PC-9 (cell line): Measurements from ENCODE around the gene GPC1. TPM values are rescaled to one million over a fixed set of nuclear protein-coding genes. Genes with fewer than 3 reads are reported as not detected.

ENCODE experiments used
- BruUV-seq: library from RNA; stranded (reverse); fragments of 400-500 nt; replicated peaks from 2 replicates; lab custom pipeline; 2021; lab: Mats Ljungman, UMichigan
- CTCF ChIA-PET: fragments of 300-600 bp; sonication (Branson Sonifier 250); formaldehyde crosslinking; loops from one replicate; lab custom pipeline; 2022; ENCODE audit warnings: antibody characterized with exemption; lab: Charles Lee
- POLR2A ChIA-PET: fragments of 300-600 bp; sonication (Branson Sonifier 250); formaldehyde crosslinking; loops from one replicate; lab custom pipeline; 2022; ENCODE audit warnings: antibody characterized with exemption; ENCODE audit not compliant: unreplicated experiment; lab: Charles Lee
- DNase-seq, 2 experiments: peaks; one replicate each; pipeline versions ENCODE4 v3.0.0 to v3.0.0-alpha.2; 2015 to 2022; ENCODE audit warnings: mixed read lengths in 1 of 2
- H2AFZ ChIP-seq: fragments of 200-600 bp; sonication (generic); 2 replicates; pipeline ENCODE4 v1.8.1; 2017; ENCODE audit warnings: antibody characterized with exemption
- H3F3A ChIP-seq: fragments of 200-600 bp; sonication (generic); 2 replicates; pipeline ENCODE4 v1.8.1; 2017; ENCODE audit warnings: antibody characterized with exemption, mild to moderate bottlenecking, low read depth; ENCODE audit not compliant: insufficient read depth
- H3K27ac ChIP-seq: fragments of 200-600 bp; sonication (generic); 2 replicates; pipeline ENCODE4 v1.6.1; 2016; ENCODE audit warnings: mixed run types
- H3K27me3 ChIP-seq: fragments of 200-600 bp; sonication (generic); 2 replicates; pipeline ENCODE4 v1.6.1; 2016; ENCODE audit warnings: low read depth, mixed run types; ENCODE audit not compliant: insufficient read depth
- H3K36me3 ChIP-seq: fragments of 200-600 bp; sonication (generic); 2 replicates; pipeline ENCODE4 v1.6.1; 2016; ENCODE audit warnings: low read depth, mixed run types
- H3K4me1 ChIP-seq: fragments of 200-600 bp; sonication (generic); replicated peaks from 2 replicates; pipeline ENCODE4 v1.6.1; 2016; ENCODE audit warnings: mixed run types; ENCODE audit not compliant: insufficient read depth
- H3K4me2 ChIP-seq: fragments of 200-600 bp; sonication (generic); 2 replicates; pipeline ENCODE4 v1.6.1; 2017; ENCODE audit warnings: mixed run types
- H3K4me3 ChIP-seq: fragments of 200-600 bp; sonication (generic); 2 replicates; pipeline ENCODE4 v1.6.1; 2016; ENCODE audit warnings: mixed run types
- H3K79me2 ChIP-seq: fragments of 200-600 bp; sonication (generic); 2 replicates; pipeline ENCODE4 v1.6.1; 2017; ENCODE audit warnings: low read depth, mixed run types
- H3K9me2 ChIP-seq: fragments of 200-600 bp; sonication (generic); 2 replicates; pipeline ENCODE4 v1.8.1; 2017; ENCODE audit warnings: mild to moderate bottlenecking; ENCODE audit not compliant: insufficient read depth
- H3K9me3 ChIP-seq: fragments of 200-600 bp; sonication (generic); 2 replicates; pipeline ENCODE4 v1.8.1; 2016; ENCODE audit warnings: low read depth; ENCODE audit not compliant: insufficient read depth
- H4K20me1 ChIP-seq: fragments of 200-600 bp; sonication (generic); 2 replicates; pipeline ENCODE4 v1.8.1; 2017; ENCODE audit not compliant: insufficient read depth
- EZH2 ChIP-seq: fragments of 200-600 bp; sonication (generic); IDR thresholded peaks from 2 replicates; pipeline ENCODE4 v1.8.0; 2017; ENCODE audit warnings: antibody characterized with exemption, low read depth
- intact Hi-C: fragments of 100-400 bp; cut with micrococcal nuclease; formaldehyde crosslinking; loops from one replicate; pipeline ENCODE4 v1.10.0; 2022; ENCODE audit not compliant: unreplicated experiment
- total RNA-seq: library from RNA; stranded (reverse); gene quantifications from 2 replicates; pipeline ENCODE4 v1.2.3, GENCODE V29; 2021
- TF ChIP-seq, protein P1 (sequence below): fragments of 200-600 bp; sonication (generic); conservative IDR thresholded peaks from 2 replicates; pipeline ENCODE4 v1.6.1; 2017; ENCODE audit warnings: mixed run types, antibody characterized with exemption, mild to moderate bottlenecking, moderate library complexity

Gene GPC1
- total RNA-seq, 1 experiment from 2014 or later = 302 TPM

DNA sequence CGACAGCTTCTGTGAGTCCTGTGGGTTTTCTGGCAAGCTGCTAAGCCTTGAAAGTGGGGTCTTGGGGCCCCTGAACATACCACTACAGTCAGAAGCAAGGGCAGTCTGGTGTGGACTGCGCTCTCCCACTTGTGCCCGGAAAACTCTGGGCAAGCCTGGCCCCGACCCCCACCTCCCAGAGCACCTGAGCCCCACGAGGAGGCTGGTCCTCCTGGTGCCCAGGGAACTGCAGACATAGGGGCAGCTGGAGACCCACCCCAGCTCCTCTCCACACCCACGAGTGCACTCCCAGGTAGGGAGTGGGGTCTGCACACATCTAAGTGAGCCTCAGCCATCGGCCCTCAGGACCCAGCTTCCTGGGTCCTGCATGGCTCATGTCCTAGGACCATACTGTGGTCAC lies 16.2 kb upstream of the GPC1 start:
- no peaks in the 10 kb centered on the region for H3K79me2 ChIP-seq
- no peaks in the 10 kb centered on the region for H3K4me1 ChIP-seq
- CTCF ChIA-PET = no interaction called here
- no peaks in the 10 kb centered on the region for H3F3A ChIP-seq
- H3K4me3 ChIP-seq = no peak overlapping the region
- DNase-seq = no peak
- H3K4me2 ChIP-seq = no peak overlapping the region
- H3K27me3 ChIP-seq = no peaks in the 10 kb centered on the region
- no peaks in the 10 kb centered on the region for H3K9me2 ChIP-seq
- TF ChIP-seq EZH2 = no peak
- TF ChIP-seq, protein P1, sequence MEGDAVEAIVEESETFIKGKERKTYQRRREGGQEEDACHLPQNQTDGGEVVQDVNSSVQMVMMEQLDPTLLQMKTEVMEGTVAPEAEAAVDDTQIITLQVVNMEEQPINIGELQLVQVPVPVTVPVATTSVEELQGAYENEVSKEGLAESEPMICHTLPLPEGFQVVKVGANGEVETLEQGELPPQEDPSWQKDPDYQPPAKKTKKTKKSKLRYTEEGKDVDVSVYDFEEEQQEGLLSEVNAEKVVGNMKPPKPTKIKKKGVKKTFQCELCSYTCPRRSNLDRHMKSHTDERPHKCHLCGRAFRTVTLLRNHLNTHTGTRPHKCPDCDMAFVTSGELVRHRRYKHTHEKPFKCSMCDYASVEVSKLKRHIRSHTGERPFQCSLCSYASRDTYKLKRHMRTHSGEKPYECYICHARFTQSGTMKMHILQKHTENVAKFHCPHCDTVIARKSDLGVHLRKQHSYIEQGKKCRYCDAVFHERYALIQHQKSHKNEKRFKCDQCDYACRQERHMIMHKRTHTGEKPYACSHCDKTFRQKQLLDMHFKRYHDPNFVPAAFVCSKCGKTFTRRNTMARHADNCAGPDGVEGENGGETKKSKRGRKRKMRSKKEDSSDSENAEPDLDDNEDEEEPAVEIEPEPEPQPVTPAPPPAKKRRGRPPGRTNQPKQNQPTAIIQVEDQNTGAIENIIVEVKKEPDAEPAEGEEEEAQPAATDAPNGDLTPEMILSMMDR = no peak
- POLR2A ChIA-PET = no interaction called here
- H3K27ac ChIP-seq = no peak overlapping the region
- no peaks in the 10 kb centered on the region for H3K36me3 ChIP-seq
- H2AFZ ChIP-seq = no peak overlapping the region
- intact Hi-C loops = no loop called here
- H3K9me3 ChIP-seq = peaks cover 27% of the 10 kb centered on the region; the same call in 1 of the 2 replicates
- no peaks in the 10 kb centered on the region for H4K20me1 ChIP-seq
- BruUV-seq = no TSS peak

DNA sequence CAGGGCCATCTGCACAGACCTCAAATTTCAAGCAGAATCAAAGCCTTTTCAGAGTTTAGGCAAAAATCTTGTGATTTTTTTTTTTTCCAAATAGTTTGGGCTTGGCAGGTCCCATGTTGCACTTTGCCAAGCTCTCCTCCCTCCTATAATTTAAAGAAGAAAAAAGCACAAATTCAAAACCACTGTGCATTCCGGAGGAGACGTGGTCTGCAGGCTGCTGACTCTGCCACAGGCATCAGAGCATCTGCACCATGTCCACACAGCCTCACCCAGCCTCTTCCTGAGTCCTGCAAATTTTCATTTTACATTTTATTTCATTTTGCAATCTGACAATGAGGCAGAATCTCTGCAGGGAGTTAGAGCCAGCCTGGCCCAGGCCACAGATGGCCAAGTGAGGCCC lies 15.7 kb upstream of the GPC1 start:
- POLR2A ChIA-PET = interaction anchor here (0.5 kb wide), 1 partner anchor 186 kb away, joined by 3 read pairs; no protein-coding TSS in a partner anchor
- BruUV-seq = no TSS peak
- Histone ChIP-seq H2AFZ (no peak overlapping the region), H3K27me3 (no peaks in the 10 kb centered on the region), H4K20me1 (no peaks in the 10 kb centered on the region), H3K4me1 (no peaks in the 10 kb centered on the region), H3K27ac (no peak overlapping the region), H3K36me3 (no peaks in the 10 kb centered on the region), H3K9me3 (peaks cover 27% of the 10 kb centered on the region; the same call in 1 of the 2 replicates), H3F3A (no peaks in the 10 kb centered on the region), H3K9me2 (no peaks in the 10 kb centered on the region), H3K79me2 (no peaks in the 10 kb centered on the region), H3K4me3 (no peak overlapping the region), H3K4me2 (no peak overlapping the region)
- intact Hi-C loops = no loop called here
- CTCF ChIA-PET = no interaction called here
- DNase-seq = no peak
- TF ChIP-seq EZH2 = no peak
- TF ChIP-seq, protein P1 = no peak

DNA sequence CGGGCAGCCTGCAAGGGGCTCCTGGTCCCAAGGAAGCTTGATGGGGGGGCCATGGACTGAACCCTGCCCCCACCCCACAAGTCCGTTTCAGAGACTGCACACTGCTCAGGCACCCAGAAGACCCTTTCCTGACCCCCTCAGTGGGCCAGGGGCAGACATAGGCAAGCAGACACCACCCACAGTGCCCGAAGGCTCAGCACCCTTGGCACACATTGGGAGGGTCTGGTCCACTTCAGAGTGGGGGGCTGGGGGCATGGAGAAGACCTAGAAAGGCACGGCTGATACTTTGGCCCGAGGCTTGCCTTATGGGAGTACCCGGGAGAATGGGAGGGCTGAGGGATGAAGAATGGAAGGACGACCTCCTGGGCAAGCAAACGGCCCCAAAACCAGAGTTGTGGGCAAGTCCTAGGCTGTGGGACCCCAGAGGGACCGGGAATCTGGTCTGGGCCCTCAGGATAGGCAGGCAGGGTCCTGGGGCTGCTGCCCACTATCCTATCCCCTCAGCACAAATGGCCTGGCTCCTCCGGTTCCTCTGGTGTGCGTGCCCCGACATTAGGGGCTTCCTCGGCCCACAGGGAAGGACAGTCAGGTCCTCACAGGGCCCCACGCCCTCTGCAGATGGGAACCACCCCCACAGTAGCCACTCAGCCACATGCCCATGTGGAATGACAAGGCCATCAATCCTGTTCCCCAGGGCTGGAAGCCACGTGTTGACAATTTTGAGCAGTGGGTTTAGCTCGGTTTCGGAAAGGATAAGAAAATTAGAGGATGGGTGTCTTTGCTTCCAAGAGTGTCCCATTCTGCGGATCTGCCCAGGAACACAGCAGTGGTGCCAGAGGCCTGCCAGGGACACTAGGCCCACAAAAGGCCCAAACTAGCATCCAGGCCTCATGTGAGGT lies 15.0 kb upstream of the GPC1 start:
- Histone ChIP-seq H4K20me1 (no peaks in the 10 kb centered on the region), H3K9me3 (peaks cover 27% of the 10 kb centered on the region; the same call in 1 of the 2 replicates), H3K4me2 (no peak overlapping the region), H3K79me2 (no peaks in the 10 kb centered on the region), H2AFZ (no peak overlapping the region), H3K4me1 (no peaks in the 10 kb centered on the region), H3K36me3 (no peaks in the 10 kb centered on the region), H3K4me3 (no peak overlapping the region), H3K27me3 (no peaks in the 10 kb centered on the region), H3K27ac (no peak overlapping the region), H3F3A (no peaks in the 10 kb centered on the region), H3K9me2 (no peaks in the 10 kb centered on the region)
- POLR2A ChIA-PET = interaction anchor here (0.5 kb wide), 1 partner anchor 187 kb away, joined by 3 read pairs; no protein-coding TSS in a partner anchor
- no TSS peak for BruUV-seq
- CTCF ChIA-PET = no interaction called here
- no peak for DNase-seq
- TF ChIP-seq, protein P1 = no peak
- no peak for TF ChIP-seq EZH2
- intact Hi-C loops = no loop called here
